ENCODE measurements around the gene EOMES.
"Not testable (repeated sequence)": the region's sequence is repeated elsewhere in the genome, so short reads cannot be mapped to it uniquely, and the experiment has no call there.

EOMES gene

GRCh38 chr3:27721717-27722564 lies at the start of gene EOMES:
Gene EOMES (minus strand): TSS chr3:27722323. CDS start chr3:27722294, 29 bp downstream.
- DNase-seq, result peak; percentile 55

GRCh38 chr3:27770384-27770783 lies 48.3 kb upstream of the EOMES start:
- DNase-seq, result not testable (repeated sequence)

GRCh38 chr3:27767000-27767399 lies 44.9 kb upstream of the EOMES start:
- DNase-seq, result no peak

GRCh38 chr3:27758083-27758482 lies 36.0 kb upstream of the EOMES start:
- DNase-seq, result no peak

DNA sequence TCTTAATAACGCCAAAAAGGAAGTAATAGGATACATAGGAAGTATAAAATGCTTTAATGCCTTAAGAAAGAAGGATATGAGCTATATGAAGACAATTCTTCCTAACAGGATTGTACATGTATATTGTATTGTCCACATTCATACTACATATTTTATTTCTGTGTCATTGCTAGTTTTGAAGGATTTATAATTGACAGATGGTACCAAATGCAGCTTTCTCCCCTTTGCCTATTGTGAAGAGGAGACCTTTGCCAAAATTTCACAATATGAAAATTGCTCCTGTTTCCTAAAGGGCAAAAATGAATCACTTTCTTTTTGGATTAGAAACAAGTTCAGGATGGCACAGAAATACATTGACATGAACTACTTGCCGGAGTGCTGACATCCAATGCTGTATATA lies 34.8 kb upstream of the EOMES start:
- DNase-seq, result no peak

- DNase-seq, result no peak
Observed at GRCh38 chr3:27752926-27753325, 30.8 kb upstream of the EOMES start.

- no peak for DNase-seq
Observed at GRCh38 chr3:27749643-27750042, 27.5 kb upstream of the EOMES start.

DNA sequence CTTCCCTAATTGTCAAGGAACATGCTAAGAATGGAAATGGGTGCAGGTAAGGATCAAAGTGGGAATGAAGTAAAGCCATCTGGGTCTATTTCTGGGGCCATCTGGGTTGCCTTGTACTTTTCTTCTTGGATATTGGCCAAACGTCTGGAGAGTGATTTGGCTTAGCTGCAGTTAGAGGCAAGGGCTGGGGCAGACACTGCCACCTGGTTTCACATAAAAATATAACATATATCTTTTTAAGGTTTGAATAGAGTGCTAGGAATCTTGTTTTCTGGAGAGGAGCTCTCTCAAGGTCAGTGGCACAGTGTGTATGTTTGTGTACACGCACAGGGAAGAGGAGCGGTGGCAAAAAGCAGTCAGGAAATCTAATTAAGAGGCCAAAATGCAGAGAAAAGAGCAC lies 24.7 kb upstream of the EOMES start:
- no peak for DNase-seq

DNA sequence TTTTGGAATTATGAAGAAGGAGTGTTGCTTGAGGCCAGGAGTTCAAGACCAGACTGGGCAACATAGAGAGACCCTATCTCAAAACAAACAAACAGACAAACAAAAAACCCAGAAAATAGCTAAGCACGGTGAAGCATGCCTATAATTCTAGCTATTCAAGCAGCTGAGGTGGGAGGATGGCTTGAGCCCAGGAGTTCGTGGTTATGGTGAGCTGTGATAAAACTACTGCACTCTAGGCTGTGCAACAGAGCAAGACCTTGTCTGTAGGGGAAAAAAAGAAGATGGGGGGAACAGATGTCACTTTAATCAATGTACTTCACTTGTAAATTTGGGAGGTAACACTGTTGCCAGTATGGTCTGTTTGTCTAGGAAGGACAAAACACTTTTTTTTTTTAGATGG lies 18.7 kb upstream of the EOMES start:
- DNase-seq, result no peak

DNA sequence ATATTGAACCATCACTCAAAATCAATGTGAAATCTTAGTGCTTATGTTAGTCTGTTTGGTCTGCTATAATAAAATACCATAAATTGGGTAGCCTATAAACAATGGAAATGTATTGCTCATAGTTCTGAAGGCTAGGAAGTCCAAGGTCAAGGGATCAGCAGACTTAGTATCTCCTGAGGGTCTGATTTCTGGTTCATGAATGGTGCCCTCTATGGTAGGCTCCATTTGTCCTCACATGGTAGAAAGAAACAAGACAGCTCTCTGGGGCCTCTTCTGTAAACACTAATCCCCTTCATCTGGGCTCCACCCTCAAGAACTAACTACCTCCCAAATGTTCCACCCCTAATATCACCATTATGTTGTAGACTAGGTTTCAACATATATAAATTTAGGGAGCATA lies 15.0 kb upstream of the EOMES start:
- DNase-seq, result no peak

- no peak for DNase-seq
Observed at GRCh38 chr3:27730774-27731659, 8.9 kb upstream of the EOMES start.

DNA sequence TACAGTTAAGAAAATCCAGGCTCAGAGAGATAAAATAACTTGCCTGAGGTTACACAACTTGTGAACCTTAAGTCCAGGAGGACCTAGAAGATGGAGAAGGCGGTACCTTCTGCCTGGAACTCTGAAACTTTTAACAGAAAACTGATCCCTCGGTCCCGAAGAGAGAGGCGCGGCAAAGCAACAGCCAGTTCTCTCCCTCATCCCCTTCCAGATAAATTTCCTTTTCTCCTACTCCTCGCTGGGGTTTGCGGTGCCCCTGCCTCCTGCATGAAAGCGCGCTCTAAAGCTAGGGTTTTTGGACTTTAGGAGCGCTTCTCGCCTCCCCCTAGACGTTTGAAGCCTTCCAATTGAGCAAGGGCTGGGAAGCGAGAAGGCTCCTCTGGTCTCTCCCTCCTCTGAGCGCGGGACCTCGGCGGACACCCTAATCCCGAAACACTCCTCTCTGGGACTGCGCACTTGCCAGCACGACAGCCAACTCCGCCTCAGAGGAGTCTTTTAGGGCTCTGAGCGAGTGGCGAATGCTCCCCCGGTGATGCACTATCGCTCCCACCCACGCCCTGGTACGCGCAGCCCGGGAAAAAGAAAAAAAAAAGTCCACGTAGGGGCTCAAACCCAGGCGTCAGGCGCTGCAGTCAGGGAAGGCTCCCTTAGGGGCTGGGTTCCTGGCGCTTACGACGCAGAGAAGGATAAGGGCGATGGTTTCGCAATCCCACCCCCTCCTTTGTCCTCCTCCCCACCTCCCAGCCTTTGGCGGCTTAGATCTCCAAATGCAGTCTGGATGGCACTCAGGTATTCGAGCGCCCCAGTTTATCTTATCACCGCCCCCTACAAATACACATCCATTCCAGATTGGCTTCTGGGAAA lies 7.9 kb upstream of the EOMES start:
- no peak for DNase-seq

DNA sequence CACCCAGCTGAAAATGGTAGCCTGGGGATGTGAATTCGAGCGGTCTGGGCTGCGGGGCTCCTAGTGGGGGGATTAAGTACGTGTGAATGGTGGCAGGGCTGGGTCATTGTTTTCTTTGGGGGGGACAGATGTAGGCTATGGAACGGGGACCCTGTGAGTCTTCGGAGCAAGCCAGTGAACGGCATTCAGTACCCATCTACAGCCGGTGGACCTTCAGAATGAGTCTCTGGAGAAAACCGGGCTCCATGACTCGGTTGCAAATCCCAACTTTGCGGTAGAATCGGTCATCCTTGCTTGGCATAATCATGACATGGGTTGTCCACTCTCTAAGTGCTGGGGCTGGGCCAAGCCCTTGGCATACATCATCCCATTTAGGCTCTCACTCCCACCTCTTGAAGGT lies 7.2 kb upstream of the EOMES start:
- DNase-seq, result no peak

GRCh38 chr3:27728195-27729087 lies 6.3 kb upstream of the EOMES start:
- no peak for DNase-seq

DNA sequence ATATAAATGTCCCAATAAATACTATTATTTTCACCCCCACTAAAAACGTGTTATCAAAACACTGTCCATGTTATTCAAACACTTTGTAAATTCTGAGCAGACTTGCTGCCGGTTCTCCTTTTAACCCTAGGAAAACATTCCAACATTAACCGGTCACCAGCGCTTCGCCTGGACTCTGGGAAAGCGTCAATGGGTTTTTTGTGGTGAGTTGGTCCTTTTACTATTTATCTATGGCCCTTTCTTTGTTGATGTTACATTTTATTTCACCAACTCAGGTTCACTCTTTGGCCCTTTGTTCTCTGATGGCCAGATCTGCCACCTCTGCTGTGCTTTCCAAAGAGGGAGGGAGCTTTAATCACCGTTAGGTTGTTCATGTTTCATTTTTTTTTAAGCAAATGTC lies 4.1 kb upstream of the EOMES start:
- no peak for DNase-seq

DNA sequence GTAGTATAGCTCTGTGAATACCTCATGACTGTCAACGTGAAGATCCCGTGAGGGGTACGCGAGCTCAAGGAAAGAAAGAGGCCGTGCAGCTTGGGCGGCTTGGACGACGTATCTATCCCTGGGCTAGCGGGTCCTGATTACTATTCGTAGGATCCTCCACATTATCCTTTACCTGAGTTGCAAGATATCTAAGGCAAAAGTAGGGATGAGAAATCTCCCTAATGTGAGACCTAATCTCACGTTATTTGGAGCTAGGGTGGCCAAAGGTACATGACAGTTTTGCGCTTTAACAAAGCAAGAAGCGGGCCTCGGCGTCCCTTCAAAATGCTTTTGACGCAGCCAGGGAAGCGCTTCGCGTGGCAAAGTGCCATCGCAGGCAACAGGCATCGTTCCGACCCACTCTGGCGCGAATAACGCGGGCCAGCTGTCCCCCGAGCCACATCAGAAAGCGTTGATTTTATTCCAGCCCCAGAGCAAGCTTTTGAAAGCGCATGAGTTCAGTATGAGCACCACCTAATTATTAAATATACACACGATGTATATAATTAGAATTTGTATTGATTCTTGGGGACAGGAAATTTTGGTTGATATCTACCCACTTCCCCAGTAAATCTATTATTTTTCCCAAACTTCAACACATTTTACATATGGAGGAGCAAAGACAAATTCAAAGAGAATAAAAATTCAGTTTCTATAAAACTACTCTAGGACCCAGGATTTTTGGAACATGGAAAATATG lies 2.5 kb upstream of the EOMES start:
- DNase-seq, result no peak

- DNase-seq, result no peak
Observed at GRCh38 chr3:27723815-27724458, 1.8 kb upstream of the EOMES start.

GRCh38 chr3:27723456-27723814 lies 1.3 kb upstream of the EOMES start:
- DNase-seq, result no peak

DNA sequence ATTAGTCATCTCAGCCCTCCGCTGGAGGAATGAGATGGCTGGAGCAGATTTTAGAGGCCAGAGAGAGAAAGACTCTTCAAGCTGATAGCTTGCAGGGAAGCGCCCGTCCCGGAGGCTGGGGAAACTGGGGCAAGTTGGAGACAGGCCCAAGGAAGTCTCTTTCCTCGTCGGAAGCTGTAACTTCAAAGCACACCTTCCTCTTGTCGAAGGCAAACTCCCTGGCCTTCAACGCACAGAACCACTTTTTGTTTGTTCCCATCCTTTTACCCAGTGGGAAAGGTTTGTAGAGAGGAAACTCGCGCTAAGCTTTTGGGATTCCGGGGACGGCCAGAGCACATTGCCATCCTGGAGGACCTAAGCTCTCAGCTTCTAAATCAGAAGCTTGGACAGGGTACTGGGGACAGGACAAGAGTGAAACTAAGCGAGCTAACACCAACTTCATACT lies 900 bp upstream of the EOMES start:
- DNase-seq, result no peak

DNA sequence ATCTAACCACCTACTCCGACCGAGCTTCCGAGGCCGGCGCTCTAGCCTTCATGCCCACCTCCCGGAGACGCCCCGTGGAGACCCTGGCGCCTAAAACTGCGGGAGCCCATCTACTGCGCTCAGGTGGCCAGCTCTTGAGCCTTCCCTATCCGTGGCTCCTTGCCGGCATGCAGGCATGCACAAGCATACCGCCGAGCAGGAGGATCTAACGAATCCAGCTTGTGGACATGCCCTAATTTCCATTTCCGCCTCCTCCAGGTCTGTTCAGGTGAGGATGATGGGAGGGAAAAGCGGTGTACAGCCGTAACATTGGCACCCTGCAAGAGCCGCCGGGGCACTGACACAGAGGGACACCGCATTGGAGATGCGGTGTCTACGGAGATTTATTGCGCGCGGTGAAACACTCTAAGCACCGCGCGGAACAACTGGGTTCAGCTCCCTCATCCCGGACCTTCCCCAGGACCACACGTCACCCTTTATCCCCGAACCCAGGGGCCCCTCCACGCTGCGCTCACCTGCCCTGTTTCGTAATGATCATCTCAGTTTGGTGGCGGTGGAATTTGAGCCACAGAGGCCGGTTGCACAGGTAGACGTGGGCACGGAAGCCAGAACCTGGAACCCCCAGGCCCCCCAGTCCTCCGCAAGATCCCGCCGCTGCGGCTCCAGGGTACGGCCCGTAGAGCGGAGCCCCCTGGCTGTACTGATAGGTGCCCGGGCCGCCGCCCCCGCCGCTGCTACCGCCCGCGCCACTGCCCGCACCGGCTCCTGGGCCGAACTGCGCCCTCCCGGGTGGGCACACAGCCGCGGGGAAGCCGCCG lies 1.0 kb downstream of the EOMES start:
- DNase-seq, result no peak
